Raji (cell line): ENCODE data around the gene FAAP20.

Experiments used
- POLR2A ChIP-seq: IDR thresholded peaks from 2 replicates; pipeline ENCODE4 v1.6.1; 2011; ENCODE audit warnings: low read depth, low read length, control low read depth; ENCODE audit not compliant: insufficient read depth

Gene FAAP20

GRCh38 chr1:2224631-2225428 lies 30.3 kb upstream of the FAAP20 start:
- TF ChIP-seq POLR2A, result no peak

GRCh38 chr1:2224170-2224584 lies 29.6 kb upstream of the FAAP20 start:
- TF ChIP-seq POLR2A, result no peak

GRCh38 chr1:2221271-2221670 lies 26.7 kb upstream of the FAAP20 start:
- no peak for TF ChIP-seq POLR2A

- TF ChIP-seq POLR2A, result no peak
Measured at GRCh38 chr1:2216767-2217058, 22.1 kb upstream of the FAAP20 start.

GRCh38 chr1:2215909-2216766 lies 21.6 kb upstream of the FAAP20 start:
- no peak for TF ChIP-seq POLR2A

GRCh38 chr1:2215329-2215728 lies 20.8 kb upstream of the FAAP20 start:
- no peak for TF ChIP-seq POLR2A

DNA sequence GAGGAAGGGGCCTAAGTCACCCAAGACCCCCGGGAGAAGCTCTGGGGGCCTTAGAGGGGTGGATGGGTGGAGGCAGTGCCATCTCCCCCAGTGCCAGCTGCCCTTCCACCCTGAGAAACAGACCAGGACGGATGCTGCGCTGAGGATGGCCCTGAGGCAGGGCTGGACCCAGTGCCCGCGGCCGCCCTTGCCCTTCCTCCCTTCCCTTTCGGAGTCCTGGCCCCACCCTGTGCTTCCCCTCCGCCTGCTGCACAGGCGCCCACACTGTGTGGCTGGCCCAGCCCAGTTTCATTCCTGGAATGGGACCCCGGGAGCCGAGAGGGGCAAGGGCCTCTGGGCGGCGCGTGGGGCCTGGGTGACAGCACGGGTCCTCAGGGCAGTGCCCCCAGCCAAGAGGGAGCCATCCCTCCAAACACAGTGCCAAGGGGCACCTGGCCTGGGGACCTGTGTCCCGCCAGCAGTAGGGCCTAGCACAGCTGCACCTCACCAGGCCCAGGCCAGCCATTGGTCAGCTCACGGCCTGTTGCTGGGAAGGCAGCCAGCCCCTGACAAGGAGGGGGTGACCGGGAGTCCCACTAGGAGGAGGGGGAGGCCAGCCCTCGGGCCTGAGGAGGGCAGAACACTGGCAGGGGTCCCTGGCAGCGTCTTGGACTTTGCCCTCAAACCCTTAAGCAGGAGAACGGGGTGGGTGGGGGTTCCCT lies 20.1 kb upstream of the FAAP20 start:
- TF ChIP-seq POLR2A, result no peak

DNA sequence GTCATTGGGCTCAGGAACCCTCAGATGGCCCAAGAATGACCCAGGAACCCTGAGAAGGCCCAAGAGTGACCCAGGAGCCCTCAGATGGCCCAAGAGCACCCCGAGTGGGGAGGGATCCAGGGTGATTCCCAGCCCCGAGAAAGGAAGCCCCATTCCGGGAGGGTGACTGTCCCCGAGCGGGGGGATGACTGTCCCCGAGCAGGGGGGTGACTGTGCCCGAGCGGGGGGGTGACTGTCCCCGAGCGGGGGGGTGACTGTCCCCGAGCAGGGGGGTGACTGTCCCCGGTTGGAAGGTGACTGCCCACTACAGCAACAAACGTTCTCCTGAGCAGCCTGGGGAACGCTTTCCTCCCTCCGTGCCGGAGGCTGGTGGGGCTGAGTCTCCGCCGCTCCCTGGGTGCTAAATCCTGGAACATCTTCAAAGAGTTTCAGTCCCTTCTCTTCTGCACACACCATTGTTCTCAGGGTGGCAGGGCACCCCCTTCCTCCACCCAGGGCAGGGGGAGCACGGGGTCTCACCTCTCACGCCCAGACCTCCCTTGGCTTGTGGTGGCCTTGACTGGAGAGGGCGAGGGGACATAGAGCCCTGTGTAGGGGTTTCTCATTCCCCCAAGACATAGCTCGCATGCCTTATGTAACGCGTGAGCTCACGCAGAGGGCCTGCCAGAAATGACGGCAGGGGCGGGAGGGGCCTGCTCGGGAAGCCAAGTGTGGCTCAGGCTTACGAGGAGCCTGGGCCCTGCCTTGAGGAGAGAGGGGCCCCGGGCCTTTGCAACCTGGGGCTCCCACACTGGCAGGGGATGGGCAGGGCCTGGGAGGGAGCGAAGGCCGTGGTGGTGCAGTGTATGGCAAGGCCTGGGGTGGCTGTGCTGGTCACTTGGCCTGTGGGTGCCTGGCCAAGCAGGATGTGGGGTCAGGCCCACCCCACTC lies 19.3 kb upstream of the FAAP20 start:
- no peak for TF ChIP-seq POLR2A

- no peak for TF ChIP-seq POLR2A
Measured at GRCh38 chr1:2212532-2213491, 18.2 kb upstream of the FAAP20 start.

DNA sequence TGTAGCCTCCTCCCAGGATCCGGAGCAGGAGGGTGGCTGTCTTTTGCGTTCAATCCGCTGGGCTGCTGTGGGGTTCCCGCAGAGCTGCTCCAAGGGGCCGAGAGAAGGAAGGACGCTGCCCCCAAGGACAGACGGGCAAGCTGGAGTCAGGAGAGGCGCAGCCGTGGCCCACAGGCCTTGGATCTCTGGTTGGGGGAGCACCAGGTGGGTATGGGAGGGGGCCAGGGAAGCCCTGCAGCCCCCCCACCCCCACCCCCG lies 17.6 kb upstream of the FAAP20 start:
- TF ChIP-seq POLR2A, result no peak

DNA sequence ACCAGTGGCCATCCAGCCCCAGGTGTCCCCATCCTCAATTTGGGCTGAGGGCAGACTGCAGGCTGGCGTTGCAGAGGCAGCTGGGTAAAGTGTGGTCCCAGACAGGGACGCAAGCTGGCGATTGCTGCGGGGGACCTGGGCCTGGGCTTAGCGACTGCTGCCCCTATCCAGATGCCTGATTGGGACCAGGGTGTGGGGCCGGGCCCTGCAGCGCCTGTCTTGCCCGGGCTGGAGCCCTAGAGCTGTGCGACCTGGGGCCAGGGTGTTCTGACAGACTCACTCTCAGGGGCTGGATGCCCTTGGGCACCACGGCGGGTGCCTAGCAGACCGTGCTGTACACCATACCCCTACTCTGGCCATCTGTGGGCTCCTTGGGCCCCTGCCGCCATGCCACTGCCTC lies 16.2 kb upstream of the FAAP20 start:
- no peak for TF ChIP-seq POLR2A

- no peak for TF ChIP-seq POLR2A
Measured at GRCh38 chr1:2210084-2210653, 15.6 kb upstream of the FAAP20 start.

DNA sequence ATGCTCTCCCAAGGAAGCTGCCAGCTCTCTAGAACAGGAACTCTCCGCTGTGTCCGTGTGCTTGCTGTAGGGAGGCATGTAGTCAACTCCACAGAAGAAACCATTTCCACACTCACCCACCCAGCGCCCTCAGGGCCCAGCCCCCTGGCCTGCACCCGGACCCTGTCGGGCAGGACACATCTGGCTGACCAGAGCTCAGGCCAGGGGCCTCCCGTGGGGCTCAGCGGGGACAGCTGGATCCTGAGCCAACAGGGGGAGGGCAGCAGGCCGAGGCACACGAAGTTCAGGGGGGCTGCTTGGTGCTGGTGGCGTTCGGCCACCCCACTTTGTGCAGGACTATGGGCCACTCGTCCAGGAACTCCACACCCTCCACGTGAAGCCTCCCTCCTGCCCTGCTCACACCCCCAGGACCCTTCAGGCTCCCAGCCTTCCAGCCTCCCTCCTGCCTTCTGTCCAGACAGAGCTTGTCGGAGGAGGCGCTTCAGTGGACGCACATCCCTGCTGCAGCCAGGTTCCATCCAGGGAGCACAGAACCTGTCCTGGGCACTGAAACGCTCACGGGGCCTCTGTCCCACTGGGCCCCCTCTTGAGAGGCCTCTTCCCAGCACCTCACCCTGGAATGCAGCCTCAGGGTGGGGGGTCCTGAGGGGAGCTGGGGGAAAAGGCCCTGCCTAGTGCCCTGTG lies 15.0 kb upstream of the FAAP20 start:
- TF ChIP-seq POLR2A, result no peak
